T-helper 2 cell treated with Interferon-gamma antibody and Interleukin-4, amounts not matched to agents 100 ng/mL and 5 ng/mL, for 36 hours (primary cell): ENCODE results near the gene KHSRP. TPM values are rescaled to one million over a fixed set of nuclear protein-coding genes. Genes with fewer than 3 reads are reported as not detected.

Source experiments
- intact Hi-C: fragments of 100-400 bp; cut with micrococcal nuclease; formaldehyde crosslinking; loops from one replicate; pipeline ENCODE4 v1.15.1; 2023
- total RNA-seq: library from RNA; stranded (reverse); gene quantifications from 2 replicates; pipeline ENCODE4 v1.2.3, GENCODE V29; 2022

KHSRP gene
- total RNA-seq, 1 donor from 2014 or later = 324 TPM

DNA sequence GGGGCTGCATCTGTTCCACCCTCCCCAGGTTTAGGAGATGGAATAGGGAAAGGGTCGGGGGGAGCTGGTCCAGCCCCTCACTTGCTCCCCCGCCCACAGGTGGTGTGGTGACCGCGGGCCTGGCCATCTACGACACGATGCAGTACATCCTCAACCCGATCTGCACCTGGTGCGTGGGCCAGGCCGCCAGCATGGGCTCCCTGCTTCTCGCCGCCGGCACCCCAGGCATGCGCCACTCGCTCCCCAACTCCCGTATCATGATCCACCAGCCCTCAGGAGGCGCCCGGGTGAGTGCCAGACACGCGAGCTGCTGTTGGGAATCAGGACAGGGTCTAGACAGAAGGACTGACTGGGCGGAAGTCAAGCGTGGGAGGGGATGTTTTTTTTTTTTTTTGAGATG, 60.3 kb downstream of the KHSRP start:
- intact Hi-C loops = loop anchor here (5.0 kb wide), 1 partner anchor 387 kb away; the partner anchor contains the start of gene RANBP3

Other genes with a start within 250 kb of the KHSRP start
- 47.1 and 53.2 TPM in 2 replicates for gene MLLT1, start 144.8 kb downstream of the KHSRP start, total RNA-seq
- 0.11 and 0.18 TPM in 2 replicates for gene ACER1, start 91.2 kb downstream of the KHSRP start, total RNA-seq
- gene CLPP, start 63.3 kb downstream of the KHSRP start, total RNA-seq = 117 and 126 TPM in 2 replicates
- gene ALKBH7, start 52.0 kb downstream of the KHSRP start, total RNA-seq = 32.2 and 34.1 TPM in 2 replicates
- gene PSPN, start 48.9 kb downstream of the KHSRP start, total RNA-seq = 1.9 and 2.1 TPM in 2 replicates
- gene GTF2F1, start 31.6 kb downstream of the KHSRP start, total RNA-seq = 60.9 and 63.2 TPM in 2 replicates
- 0.16 and 0.23 TPM in 2 replicates for gene SLC25A41, start 9.0 kb upstream of the KHSRP start, total RNA-seq
- gene SLC25A23, start 35.0 kb upstream of the KHSRP start, total RNA-seq = 18.8 and 21.0 TPM in 2 replicates
- 0.32 and 0.55 TPM in 2 replicates for gene CRB3, start 39.5 kb upstream of the KHSRP start, total RNA-seq
- 90.0 and 94.3 TPM in 2 replicates for gene DENND1C, start 57.0 kb upstream of the KHSRP start, total RNA-seq
- gene TUBB4A, start 77.5 kb upstream of the KHSRP start, total RNA-seq = 5.9 and 6.2 TPM in 2 replicates
- 1.6 and 2.0 TPM in 2 replicates for gene TNFSF9, start 106.2 kb upstream of the KHSRP start, total RNA-seq
- 30.1 and 32.8 TPM in 2 replicates for gene CD70, start 166.3 kb upstream of the KHSRP start, total RNA-seq
- gene TNFSF14, start 245.3 kb upstream of the KHSRP start, total RNA-seq = 30.7 TPM in 2 replicates